ENCODE measurements around the gene TDRD3. TPM values are rescaled to one million over a fixed set of nuclear protein-coding genes. Genes with fewer than 3 reads are reported as not detected.

The TDRD3 gene
- total RNA-seq, 2 experiments from 2014 or later: 22.4 to 27.2 TPM

DNA sequence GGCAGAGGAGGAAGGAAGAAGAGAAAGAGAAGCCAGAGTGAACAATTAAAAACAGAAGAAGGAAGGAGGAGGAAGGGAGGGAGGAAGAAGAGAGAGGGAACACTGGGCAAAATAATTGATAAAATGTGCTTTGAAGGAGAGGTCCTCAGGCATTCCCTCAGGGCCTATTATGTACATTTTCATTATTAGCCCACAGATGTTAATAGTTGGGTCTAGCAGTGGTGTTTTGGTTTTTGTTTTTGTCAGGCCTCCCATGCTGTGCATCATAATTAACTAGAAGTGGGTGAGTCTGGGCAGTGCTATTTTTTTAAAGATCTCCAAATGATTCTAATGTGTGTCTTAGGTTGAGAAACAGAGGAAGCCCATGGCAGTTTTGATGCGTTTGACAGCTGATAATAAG is 178.1 kb downstream of the TDRD3 start:
- Histone ChIP-seq H3K9me3 (ENCODE audit: control insufficient read depth in 1 of 2, insufficient read depth in 1 of 2, low read length in 2 of 2) (no peaks in the 10 kb centered on the region), H3K36me3 (ENCODE audit: insufficient read depth, low read length) (no peaks in the 10 kb centered on the region), H3K4me1 (ENCODE audit: insufficient read depth, low read length) (no peaks in the 10 kb centered on the region), H3K27ac (ENCODE audit: low read depth in 1 of 2, low read length in 2 of 2) (no peak overlapping the region), H3K27me3 (ENCODE audit: control insufficient read depth in 1 of 2, insufficient read depth in 2 of 2, low read length in 2 of 2) (no peaks in the 10 kb centered on the region), H3K4me3 (ENCODE audit: low read length) (no peak overlapping the region)
- POLR2A ChIA-PET: no interaction called here
- H3K4me3 Mint-ChIP-seq: no peak overlapping the region
- no peaks in the 10 kb centered on the region for H3K4me1 Mint-ChIP-seq (ENCODE audit: low read depth)
- peaks cover 3% of the 10 kb centered on the region for H3K9me3 Mint-ChIP-seq
- H3K27me3 Mint-ChIP-seq: no peaks in the 10 kb centered on the region
- TF ChIP-seq CTCF (IDR thresholded peaks at IDR 0.05): no peak
- H3K36me3 Mint-ChIP-seq (ENCODE audit: low read depth): peaks cover 34% of the 10 kb centered on the region
- ATAC-seq (ENCODE audit: poor library complexity): no peak
- no peak overlapping the region for H3K27ac Mint-ChIP-seq
- CTCF ChIA-PET: no interaction called here
- intact Hi-C loops (cut with DNase I, micrococcal nuclease): no loop called here
- no peak for DNase-seq

DNA sequence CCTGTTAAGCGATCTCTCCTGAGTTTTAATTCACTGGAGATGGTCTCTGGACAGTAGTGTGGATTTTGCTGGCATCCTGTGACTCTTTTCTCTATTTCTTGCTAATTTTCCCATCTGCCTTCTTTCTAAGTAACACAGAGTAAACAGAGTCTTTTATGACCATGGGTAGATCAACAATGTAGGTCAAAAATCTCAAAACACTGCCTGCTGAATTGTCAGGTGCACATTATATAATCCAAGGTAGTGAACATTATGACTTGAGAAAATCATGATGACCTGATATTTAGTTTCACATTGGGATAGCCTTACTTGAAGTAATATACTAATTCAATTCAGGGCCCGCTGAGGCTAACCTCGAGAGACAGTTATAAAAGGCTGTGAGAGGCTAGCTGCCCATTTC is 180.7 kb downstream of the TDRD3 start:
- H3K36me3 ChIP-seq (ENCODE audit: insufficient read depth, low read length): no peaks in the 10 kb centered on the region
- Mint-ChIP-seq H3K27me3 (no peaks in the 10 kb centered on the region), H3K4me1 (ENCODE audit: low read depth) (no peaks in the 10 kb centered on the region), H3K27ac (no peak overlapping the region), H3K36me3 (ENCODE audit: low read depth) (peaks cover 9% of the 10 kb centered on the region), H3K4me3 (no peak overlapping the region), H3K9me3 (peaks cover 3% of the 10 kb centered on the region)
- no peak overlapping the region for H3K27ac ChIP-seq (ENCODE audit: low read depth in 1 of 2, low read length in 2 of 2)
- intact Hi-C loops (cut with DNase I, micrococcal nuclease): no loop called here
- no peak for TF ChIP-seq CTCF (IDR thresholded peaks at IDR 0.05)
- H3K4me3 ChIP-seq (ENCODE audit: low read length): no peak overlapping the region
- no peaks in the 10 kb centered on the region for H3K27me3 ChIP-seq (ENCODE audit: control insufficient read depth in 1 of 2, insufficient read depth in 2 of 2, low read length in 2 of 2)
- H3K9me3 ChIP-seq (ENCODE audit: control insufficient read depth in 1 of 2, insufficient read depth in 1 of 2, low read length in 2 of 2): no peaks in the 10 kb centered on the region
- DNase-seq (no peak), ATAC-seq (ENCODE audit: poor library complexity) (no peak)
- CTCF ChIA-PET: no interaction called here
- POLR2A ChIA-PET: no interaction called here
- H3K4me1 ChIP-seq (ENCODE audit: insufficient read depth, low read length): no peaks in the 10 kb centered on the region

DNA sequence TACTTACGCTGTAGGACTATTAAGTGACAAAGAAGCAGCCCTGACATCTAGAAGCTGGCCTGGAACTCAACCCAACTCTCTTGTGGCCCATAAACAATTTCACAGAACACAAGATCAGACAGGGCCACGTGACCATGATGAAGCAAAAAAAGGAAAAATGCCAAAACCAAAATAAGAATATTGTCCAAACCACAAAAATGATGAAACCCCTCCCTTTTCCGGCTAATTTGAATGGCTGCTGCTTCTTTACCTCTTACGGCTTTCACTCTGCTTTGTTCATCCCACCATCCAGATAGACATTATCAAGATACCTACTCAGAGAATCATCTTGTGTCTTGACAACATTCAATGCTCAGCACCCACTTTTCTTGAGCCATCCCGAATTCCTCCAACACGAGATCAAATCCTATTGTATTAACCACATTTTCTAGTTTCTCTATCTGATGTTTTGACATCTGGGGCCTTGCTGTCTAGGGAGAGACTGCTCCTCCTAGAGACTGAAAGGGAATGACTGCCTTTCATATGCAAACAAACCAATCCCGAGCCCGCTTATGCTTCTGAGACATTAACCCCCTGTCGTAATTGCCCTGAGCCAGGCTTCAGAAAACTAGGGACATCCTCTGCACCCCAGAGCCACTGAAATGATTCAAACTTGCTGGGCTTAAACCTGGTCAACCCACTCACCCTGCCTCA is 186.3 kb downstream of the TDRD3 start:
- POLR2A ChIA-PET: no interaction called here
- peaks cover 6% of the 10 kb centered on the region for H3K9me3 Mint-ChIP-seq
- no peaks in the 10 kb centered on the region for H3K36me3 ChIP-seq (ENCODE audit: insufficient read depth, low read length)
- CTCF ChIA-PET: no interaction called here
- no peaks in the 10 kb centered on the region for H3K27me3 ChIP-seq (ENCODE audit: control insufficient read depth in 1 of 2, insufficient read depth in 2 of 2, low read length in 2 of 2)
- no peaks in the 10 kb centered on the region for H3K4me1 Mint-ChIP-seq (ENCODE audit: low read depth)
- peaks cover 5% of the 10 kb centered on the region for H3K27me3 Mint-ChIP-seq
- ATAC-seq (ENCODE audit: poor library complexity) (no peak), DNase-seq (no peak)
- H3K4me1 ChIP-seq (ENCODE audit: insufficient read depth, low read length): no peaks in the 10 kb centered on the region
- H3K9me3 ChIP-seq (ENCODE audit: control insufficient read depth in 1 of 2, insufficient read depth in 1 of 2, low read length in 2 of 2): peaks cover 0 to 5% of the 10 kb centered on the region in 2 experiments
- no peak overlapping the region for H3K4me3 Mint-ChIP-seq
- H3K36me3 Mint-ChIP-seq (ENCODE audit: low read depth): no peaks in the 10 kb centered on the region
- H3K27ac Mint-ChIP-seq: no peak overlapping the region
- H3K27ac ChIP-seq (ENCODE audit: low read depth in 1 of 2, low read length in 2 of 2): no peak overlapping the region
- TF ChIP-seq CTCF (IDR thresholded peaks at IDR 0.05): no peak
- intact Hi-C loops (cut with DNase I, micrococcal nuclease): no loop called here
- no peak overlapping the region for H3K4me3 ChIP-seq (ENCODE audit: low read length)

Data from CD4-positive, alpha-beta T cell (primary cell).